Pulmonary artery endothelial cell (primary cell): Measurements from ENCODE around the gene BYSL. TPM values are rescaled to one million over a fixed set of nuclear protein-coding genes. Genes with fewer than 3 reads are reported as not detected.

Source experiments
- DNase-seq: peaks from one replicate; pipeline ENCODE4 v3.0.0-alpha.2; 2011; ENCODE audit warnings: low read depth, low spot score
- total RNA-seq: library from RNA; depleted of rRNA; stranded (reverse); fragments of >200 nt; gene quantifications from 2 replicates; pipeline ENCODE4 v1.2.3, GENCODE V29; 2014

Gene BYSL
- total RNA-seq, 1 donor from 2014 or later, result 30.6 TPM

DNA sequence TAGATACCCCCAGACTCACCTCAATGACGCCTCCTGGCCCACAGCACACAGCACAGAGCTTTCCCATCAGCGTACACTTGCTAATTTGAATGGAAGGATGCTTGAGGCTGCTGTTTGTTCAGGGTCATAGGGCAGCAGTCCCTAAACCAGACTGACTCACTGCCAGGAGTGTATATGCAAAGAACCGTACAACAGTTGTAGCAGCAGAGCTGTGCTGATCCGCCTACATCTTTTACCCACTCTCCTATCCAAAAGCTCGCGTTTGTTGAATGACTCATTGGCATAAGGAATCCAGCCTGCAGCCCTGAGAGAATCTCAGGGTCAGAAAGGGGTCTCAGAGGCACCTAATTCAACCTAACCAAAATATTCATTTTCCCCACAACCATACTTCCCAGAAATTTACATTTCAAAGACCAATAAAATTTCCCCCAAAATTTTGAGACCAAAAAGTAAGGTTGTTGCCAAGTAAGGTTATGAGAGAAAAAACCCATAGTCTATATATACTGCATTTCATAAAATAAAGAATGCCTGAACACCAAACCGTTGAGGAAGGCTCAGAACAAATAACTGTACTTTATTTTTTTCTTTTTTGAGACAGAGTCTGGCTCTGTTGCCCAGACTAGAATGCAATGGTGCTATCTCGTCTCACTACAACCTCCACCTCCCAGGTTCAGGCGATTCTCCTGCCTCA, 55.6 kb downstream of the BYSL start:
- no peak for DNase-seq

Other genes with a start within 250 kb of the BYSL start
- gene TFEB, start 185.9 kb upstream of the BYSL start, total RNA-seq, result 3.8 and 4.4 TPM in 2 replicates
- gene PGC, start 174.1 kb upstream of the BYSL start, total RNA-seq, result not detected in 2 replicates
- gene FRS3, start 141.6 kb upstream of the BYSL start, total RNA-seq, result 1.2 TPM in 2 replicates
- 0.67 and 1.1 TPM in 2 replicates for gene PRICKLE4, start 140.7 kb upstream of the BYSL start, total RNA-seq
- gene TOMM6, start 133.8 kb upstream of the BYSL start, total RNA-seq, result 95.8 and 101 TPM in 2 replicates
- gene USP49, start 26.1 kb upstream of the BYSL start, total RNA-seq, result 1.8 and 3.2 TPM in 2 replicates
- 31.0 and 50.1 TPM in 2 replicates for gene MED20, start 360 bp upstream of the BYSL start, total RNA-seq
- 37.6 and 64.7 TPM in 2 replicates for gene CCND3, start 20.3 kb downstream of the BYSL start, total RNA-seq
- gene TAF8, start 129.0 kb downstream of the BYSL start, total RNA-seq, result 16.3 and 37.0 TPM in 2 replicates
- gene C6orf132, start 221.1 kb downstream of the BYSL start, total RNA-seq, result 0.25 TPM in 1 of 2 replicates, not detected in the other